Measurements from ENCODE around the gene PAFAH1B2.
"Not testable (repeated sequence)": the region's sequence is repeated elsewhere in the genome, so short reads cannot be mapped to it uniquely, and the experiment has no call there.

The PAFAH1B2 gene

GRCh38 chr11:117202386-117203068 is 58.4 kb downstream of the PAFAH1B2 start:
- in situ Hi-C loops (cut with MboI; ENCODE audit: low pct_unique_long_range_greater_than_20kb, low sequenced_read_pairs, unreplicated experiment): no loop called here
- no peak for TF ChIP-seq CTCF (IDR thresholded peaks at IDR 0.05; ENCODE audit: extremely low read depth, insufficient read depth, missing control alignments)

GRCh38 chr11:117203069-117203407 is 59.0 kb downstream of the PAFAH1B2 start:
- in situ Hi-C loops (cut with MboI; ENCODE audit: low pct_unique_long_range_greater_than_20kb, low sequenced_read_pairs, unreplicated experiment): no loop called here
- no peak for TF ChIP-seq CTCF (IDR thresholded peaks at IDR 0.05; ENCODE audit: extremely low read depth, insufficient read depth, missing control alignments)
- no peak for DNase-seq (ENCODE audit: low spot score)

More at GRCh38 chr11:117202386-117203068, 58.4 kb downstream of the PAFAH1B2 start:
- no peak for DNase-seq (ENCODE audit: low spot score)

- no peak for TF ChIP-seq CTCF (IDR thresholded peaks at IDR 0.05; ENCODE audit: extremely low read depth, insufficient read depth, missing control alignments)
- no peak for DNase-seq (ENCODE audit: low spot score)
- in situ Hi-C loops (cut with MboI; ENCODE audit: low pct_unique_long_range_greater_than_20kb, low sequenced_read_pairs, unreplicated experiment): no loop called here
Measured at GRCh38 chr11:117204283-117205080, 60.4 kb downstream of the PAFAH1B2 start.

GRCh38 chr11:117205211-117205818 is 61.2 kb downstream of the PAFAH1B2 start:
- TF ChIP-seq CTCF (IDR thresholded peaks at IDR 0.05; ENCODE audit: extremely low read depth, insufficient read depth, missing control alignments): no peak
- in situ Hi-C loops (cut with MboI; ENCODE audit: low pct_unique_long_range_greater_than_20kb, low sequenced_read_pairs, unreplicated experiment): no loop called here
- no peak for DNase-seq (ENCODE audit: low spot score)

GRCh38 chr11:117206111-117206510 is 62.0 kb downstream of the PAFAH1B2 start:
- DNase-seq (ENCODE audit: low spot score); in situ Hi-C loops (cut with MboI; ENCODE audit: low pct_unique_long_range_greater_than_20kb, low sequenced_read_pairs, unreplicated experiment): not testable (repeated sequence)

GRCh38 chr11:117206859-117207258 is 62.8 kb downstream of the PAFAH1B2 start:
- in situ Hi-C loops (cut with MboI; ENCODE audit: low pct_unique_long_range_greater_than_20kb, low sequenced_read_pairs, unreplicated experiment); DNase-seq (ENCODE audit: low spot score): not testable (repeated sequence)

GRCh38 chr11:117207481-117207880 is 63.4 kb downstream of the PAFAH1B2 start:
- DNase-seq (ENCODE audit: low spot score); in situ Hi-C loops (cut with MboI; ENCODE audit: low pct_unique_long_range_greater_than_20kb, low sequenced_read_pairs, unreplicated experiment): not testable (repeated sequence)

- DNase-seq (ENCODE audit: low spot score); in situ Hi-C loops (cut with MboI; ENCODE audit: low pct_unique_long_range_greater_than_20kb, low sequenced_read_pairs, unreplicated experiment): not testable (repeated sequence)
Measured at GRCh38 chr11:117208710-117209109, 64.6 kb downstream of the PAFAH1B2 start.

- in situ Hi-C loops (cut with MboI; ENCODE audit: low pct_unique_long_range_greater_than_20kb, low sequenced_read_pairs, unreplicated experiment); DNase-seq (ENCODE audit: low spot score): not testable (repeated sequence)
Measured at GRCh38 chr11:117209351-117210125, 65.5 kb downstream of the PAFAH1B2 start.
